ENCODE results near the gene DOK6. TPM values are rescaled to one million over a fixed set of nuclear protein-coding genes. Genes with fewer than 3 reads are reported as not detected.

Gene DOK6
- total RNA-seq, 2 experiments from 2014 or later: not detected

- Histone ChIP-seq H3K27ac (ENCODE audit: low read depth, low read length, poor library complexity, severe bottlenecking) (no peak overlapping the region), H3K79me2 (ENCODE audit: insufficient read depth, low read depth, low read length) (no peaks in the 10 kb centered on the region), H3K4me2 (ENCODE audit: low read length) (no peak overlapping the region), H3K9me3 (ENCODE audit: low read length) (no peaks in the 10 kb centered on the region), H3K4me3 (ENCODE audit: low read depth, low read length, poor library complexity, severe bottlenecking) (no peak overlapping the region), H4K20me1 (ENCODE audit: insufficient read depth, low read length) (no peaks in the 10 kb centered on the region), H2AFZ (ENCODE audit: low read length) (no peak overlapping the region), H3K36me3 (ENCODE audit: insufficient read depth, low read length) (no peaks in the 10 kb centered on the region), H3K4me1 (ENCODE audit: insufficient read depth, low read length, poor library complexity, severe bottlenecking) (no peaks in the 10 kb centered on the region), H3K9me2 (ENCODE audit: insufficient read depth, low read length) (no peaks in the 10 kb centered on the region)
- DNase-seq (ENCODE audit: low spot score): no peak
- intact Hi-C loops (cut with micrococcal nuclease; ENCODE audit: unreplicated experiment): no loop called here
- ChIA-PET CTCF (ENCODE audit: unreplicated experiment) (no interaction called here), POLR2A (interaction anchor here (0.9 kb wide), 1 partner anchor 171 kb away, joined by 3 read pairs; no protein-coding TSS in a partner anchor)
- BruUV-seq (replicated peaks): no TSS peak
- TF ChIP-seq CTCF (conservative IDR thresholded peaks at IDR 0.05; ENCODE audit: low read length) (no peak), EZH2phosphoT487 (IDR thresholded peaks at IDR 0.05; ENCODE audit: borderline replicate concordance, low read depth, low read length) (no peak)
These were observed 92.2 kb downstream of the DOK6 start for GRCh38 chr18:69492861-69493260.

- DNase-seq (ENCODE audit: low spot score): no peak
- no peak for TF ChIP-seq CTCF (conservative IDR thresholded peaks at IDR 0.05; ENCODE audit: low read length)
- no peak for TF ChIP-seq EZH2phosphoT487 (IDR thresholded peaks at IDR 0.05; ENCODE audit: borderline replicate concordance, low read depth, low read length)
- Histone ChIP-seq H3K27ac (ENCODE audit: low read depth, low read length, poor library complexity, severe bottlenecking) (no peak overlapping the region), H3K4me2 (ENCODE audit: low read length) (no peak overlapping the region), H4K20me1 (ENCODE audit: insufficient read depth, low read length) (no peaks in the 10 kb centered on the region), H3K9me3 (ENCODE audit: low read length) (no peaks in the 10 kb centered on the region), H3K4me3 (ENCODE audit: low read depth, low read length, poor library complexity, severe bottlenecking) (no peak overlapping the region), H2AFZ (ENCODE audit: low read length) (no peak overlapping the region), H3K9me2 (ENCODE audit: insufficient read depth, low read length) (no peaks in the 10 kb centered on the region), H3K79me2 (ENCODE audit: insufficient read depth, low read depth, low read length) (no peaks in the 10 kb centered on the region), H3K36me3 (ENCODE audit: insufficient read depth, low read length) (no peaks in the 10 kb centered on the region), H3K4me1 (ENCODE audit: insufficient read depth, low read length, poor library complexity, severe bottlenecking) (no peaks in the 10 kb centered on the region)
- intact Hi-C loops (cut with micrococcal nuclease; ENCODE audit: unreplicated experiment): no loop called here
- ChIA-PET CTCF (ENCODE audit: unreplicated experiment) (interaction anchor here (0.6 kb wide), 1 partner anchor 224 kb away, joined by 3 read pairs; no protein-coding TSS in a partner anchor), POLR2A (no interaction called here)
- no TSS peak for BruUV-seq (replicated peaks)
These were observed 94.2 kb downstream of the DOK6 start for GRCh38 chr18:69494841-69495240.

- intact Hi-C loops (cut with micrococcal nuclease; ENCODE audit: unreplicated experiment): no loop called here
- H3K79me2 ChIP-seq (ENCODE audit: insufficient read depth, low read depth, low read length): no peaks in the 10 kb centered on the region
- TF ChIP-seq EZH2phosphoT487 (IDR thresholded peaks at IDR 0.05; ENCODE audit: borderline replicate concordance, low read depth, low read length) (no peak), CTCF (conservative IDR thresholded peaks at IDR 0.05; ENCODE audit: low read length) (no peak)
- H3K9me2 ChIP-seq (ENCODE audit: insufficient read depth, low read length): no peaks in the 10 kb centered on the region
- CTCF ChIA-PET (ENCODE audit: unreplicated experiment): interaction anchor here (0.6 kb wide), 1 partner anchor 224 kb away, joined by 3 read pairs; no protein-coding TSS in a partner anchor
- no TSS peak for BruUV-seq (replicated peaks)
- no peaks in the 10 kb centered on the region for H3K4me1 ChIP-seq (ENCODE audit: insufficient read depth, low read length, poor library complexity, severe bottlenecking)
- no peaks in the 10 kb centered on the region for H3K36me3 ChIP-seq (ENCODE audit: insufficient read depth, low read length)
- POLR2A ChIA-PET: no interaction called here
- H3K27ac ChIP-seq (ENCODE audit: low read depth, low read length, poor library complexity, severe bottlenecking): no peak overlapping the region
- H4K20me1 ChIP-seq (ENCODE audit: insufficient read depth, low read length): no peaks in the 10 kb centered on the region
- DNase-seq (ENCODE audit: low spot score): no peak
- no peak overlapping the region for H2AFZ ChIP-seq (ENCODE audit: low read length)
- H3K9me3 ChIP-seq (ENCODE audit: low read length): no peaks in the 10 kb centered on the region
- H3K4me3 ChIP-seq (ENCODE audit: low read depth, low read length, poor library complexity, severe bottlenecking): no peak overlapping the region
- H3K4me2 ChIP-seq (ENCODE audit: low read length): no peak overlapping the region
These were observed 94.7 kb downstream of the DOK6 start for GRCh38 chr18:69495338-69495737.
